Stimulated activated CD8-positive, alpha-beta memory T cell treated with anti-CD3 and anti-CD28 coated beads, Interleukin-7, amount 100 ng/mL, for 4 hours (primary cell): ENCODE measurements around the gene SLC16A6.
"Not testable (repeated sequence)": the region's sequence is repeated elsewhere in the genome, so short reads cannot be mapped to it uniquely, and the experiment has no call there.

ENCODE experiments used
- DNase-seq, 2 donors: peaks; one replicate each; pipeline ENCODE4 v3.0.0-alpha.2; 2020; ENCODE audit warnings: low read depth in 2 of 2

Gene SLC16A6, protein sequence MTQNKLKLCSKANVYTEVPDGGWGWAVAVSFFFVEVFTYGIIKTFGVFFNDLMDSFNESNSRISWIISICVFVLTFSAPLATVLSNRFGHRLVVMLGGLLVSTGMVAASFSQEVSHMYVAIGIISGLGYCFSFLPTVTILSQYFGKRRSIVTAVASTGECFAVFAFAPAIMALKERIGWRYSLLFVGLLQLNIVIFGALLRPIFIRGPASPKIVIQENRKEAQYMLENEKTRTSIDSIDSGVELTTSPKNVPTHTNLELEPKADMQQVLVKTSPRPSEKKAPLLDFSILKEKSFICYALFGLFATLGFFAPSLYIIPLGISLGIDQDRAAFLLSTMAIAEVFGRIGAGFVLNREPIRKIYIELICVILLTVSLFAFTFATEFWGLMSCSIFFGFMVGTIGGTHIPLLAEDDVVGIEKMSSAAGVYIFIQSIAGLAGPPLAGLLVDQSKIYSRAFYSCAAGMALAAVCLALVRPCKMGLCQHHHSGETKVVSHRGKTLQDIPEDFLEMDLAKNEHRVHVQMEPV

DNA sequence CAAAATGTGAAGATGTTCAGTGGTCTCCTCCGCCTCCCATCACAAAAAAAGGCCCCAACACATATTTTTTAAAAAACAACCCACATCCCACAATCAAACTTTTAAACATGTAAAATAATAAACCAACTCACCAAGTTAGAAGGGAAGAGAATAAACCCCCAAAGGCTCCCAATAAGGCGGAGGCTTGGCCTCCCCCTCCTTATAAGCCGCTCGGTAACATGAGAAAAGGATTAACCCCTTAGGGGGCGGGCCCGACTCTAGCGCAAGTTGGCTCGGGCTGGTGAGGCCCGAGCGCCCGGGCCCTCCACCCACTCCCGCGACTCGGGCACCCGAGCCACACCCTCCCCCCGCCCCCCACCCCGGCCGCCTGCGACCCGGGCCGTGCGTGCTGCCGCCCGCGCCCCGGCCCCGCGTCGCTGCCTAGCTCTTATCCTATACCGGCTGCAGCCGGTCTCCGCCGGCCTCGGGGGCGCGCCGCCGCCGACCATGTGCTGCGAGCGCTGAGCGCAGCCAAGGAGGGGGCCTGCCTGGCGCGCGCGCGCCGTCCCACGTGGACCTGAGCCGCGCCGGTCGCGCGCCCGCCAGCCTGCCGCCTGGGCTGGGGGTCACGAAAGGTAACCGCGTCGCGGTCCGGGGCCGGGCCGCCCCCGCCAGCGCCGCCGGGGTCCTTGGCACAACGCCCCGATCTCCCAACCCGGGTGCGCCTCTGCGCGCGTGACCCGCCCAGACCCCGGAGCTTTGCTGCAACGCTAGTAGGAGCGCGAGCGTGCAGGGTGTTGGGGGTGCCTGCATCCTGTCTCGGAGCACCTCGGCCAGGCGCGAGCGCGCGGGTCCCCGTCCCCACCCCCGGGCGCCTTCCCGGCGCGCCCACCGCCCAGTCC lies at the start of gene SLC16A6, which contains the start of gene ARSG:
SLC16A6 (minus strand) TSS at position 173 of the 881 bp plus-strand sequence. CDS start 12,807 bp downstream, outside the sequence.
ARSG (plus strand) TSS at position 541 of the 881 bp plus-strand sequence. CDS start 15,999 bp downstream, outside the sequence.
- DNase-seq = peak; percentile 53 to 82

DNA sequence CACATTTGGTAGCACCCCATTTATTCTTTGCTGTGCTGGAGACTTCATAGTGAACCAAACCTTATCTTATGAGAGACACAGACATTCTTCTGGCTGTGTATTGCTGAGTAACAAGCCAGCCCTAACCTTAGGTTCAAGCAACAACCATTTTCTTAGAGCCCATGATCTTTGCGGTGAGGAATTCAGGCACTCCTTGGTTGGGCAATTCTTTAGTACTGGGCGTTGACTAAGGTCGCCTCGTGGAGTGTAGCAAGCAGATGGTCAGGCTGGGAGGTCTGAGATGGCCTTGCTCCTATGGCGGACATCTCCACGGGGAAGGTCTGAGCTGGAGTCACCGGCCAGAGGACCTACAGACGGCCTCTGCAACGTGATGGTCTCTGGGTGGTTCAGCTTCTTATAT lies 43.5 kb upstream of the SLC16A6 start:
- DNase-seq = no peak

DNA sequence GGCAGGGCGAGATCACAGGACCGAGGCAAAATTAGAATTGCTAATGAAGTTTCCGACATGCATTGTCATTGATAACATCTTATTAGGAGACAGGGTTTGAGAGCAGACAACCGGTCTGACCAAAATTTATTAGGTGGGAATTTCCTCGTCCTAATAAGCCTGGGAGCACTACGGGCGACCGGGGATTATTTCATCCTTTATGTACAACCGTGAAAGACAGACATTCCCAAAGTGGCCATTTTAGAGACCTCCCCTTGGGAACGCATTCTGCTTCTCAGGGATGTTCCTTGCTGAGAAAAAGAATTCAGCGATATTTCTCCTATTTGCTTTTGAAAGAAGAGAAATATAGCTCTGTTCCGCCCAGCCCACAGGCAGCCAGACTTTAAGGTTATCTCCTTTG lies 41.0 kb upstream of the SLC16A6 start:
- not testable (repeated sequence) for DNase-seq

DNA sequence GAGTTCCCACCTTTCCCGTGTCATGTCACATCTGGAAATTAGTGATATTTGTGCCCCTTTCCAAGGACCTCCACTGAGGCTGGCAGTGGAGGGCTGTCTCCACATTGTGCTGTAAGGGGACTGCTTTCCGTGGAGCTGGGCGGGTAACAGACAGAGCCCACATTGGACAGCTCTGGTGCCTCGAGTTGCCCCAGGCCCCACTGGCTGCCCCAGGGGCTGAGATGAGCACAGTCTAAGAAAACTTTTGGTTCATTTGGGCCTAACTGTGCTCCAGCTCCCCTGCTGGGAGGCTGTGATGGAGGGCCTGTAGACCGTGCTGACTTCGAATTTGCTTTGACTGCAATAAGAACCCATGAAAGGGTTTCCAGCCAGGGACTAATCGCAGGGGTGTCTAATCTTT lies 38.4 kb upstream of the SLC16A6 start:
- no peak for DNase-seq

DNA sequence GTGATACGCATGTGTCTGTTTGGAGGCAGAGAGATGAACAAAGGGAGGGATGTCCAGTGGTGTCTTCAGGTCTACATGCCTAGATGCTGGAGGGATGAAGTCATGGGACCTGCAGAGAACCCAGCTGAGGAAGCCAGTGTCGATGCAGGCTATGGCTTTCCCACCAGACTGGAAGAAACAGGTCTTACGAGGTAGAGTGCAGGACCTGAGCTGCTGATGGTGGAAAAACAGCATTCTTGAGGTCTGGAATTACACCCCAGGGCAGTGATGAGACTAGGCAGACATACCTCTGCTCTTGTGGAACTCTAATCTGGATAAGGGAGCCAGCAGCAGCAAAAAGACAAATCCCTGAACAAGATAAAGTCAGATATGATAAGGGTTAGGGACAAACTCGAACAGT lies 37.7 kb upstream of the SLC16A6 start:
- no peak for DNase-seq

DNA sequence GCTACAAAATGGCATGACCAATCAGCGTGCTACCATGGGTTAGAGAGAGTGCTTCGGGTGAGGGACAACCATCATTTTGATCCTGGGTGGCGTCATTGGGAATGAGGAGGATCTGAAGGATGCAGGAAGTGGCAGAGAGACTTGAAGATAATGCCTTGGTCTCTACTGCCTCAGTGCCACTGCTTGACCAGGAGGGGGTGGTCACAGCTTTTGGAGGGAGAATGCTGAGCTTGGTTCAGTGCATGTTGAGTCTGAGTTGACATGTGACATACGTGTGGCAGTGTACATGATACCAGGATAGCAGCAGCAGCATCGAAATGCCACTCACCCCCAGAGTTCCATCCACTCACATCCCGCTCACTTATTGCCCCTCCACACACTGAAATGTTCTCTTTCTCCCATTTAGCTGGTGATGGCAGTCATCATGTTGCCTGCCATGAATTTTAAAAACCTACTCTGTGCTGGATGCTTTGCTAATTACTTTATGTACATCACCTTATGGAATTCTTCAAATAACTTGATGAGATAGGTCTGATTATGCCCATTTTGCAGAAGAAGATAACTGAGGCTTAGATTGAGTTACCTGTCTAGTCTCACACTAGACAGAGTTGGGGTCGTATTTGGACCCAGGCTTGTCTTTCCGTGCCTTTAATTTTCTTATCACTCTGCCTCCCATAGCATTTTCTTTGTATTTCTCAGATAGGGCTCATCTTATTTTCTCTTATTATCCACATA lies 37.1 kb upstream of the SLC16A6 start:
- DNase-seq = no peak

DNA sequence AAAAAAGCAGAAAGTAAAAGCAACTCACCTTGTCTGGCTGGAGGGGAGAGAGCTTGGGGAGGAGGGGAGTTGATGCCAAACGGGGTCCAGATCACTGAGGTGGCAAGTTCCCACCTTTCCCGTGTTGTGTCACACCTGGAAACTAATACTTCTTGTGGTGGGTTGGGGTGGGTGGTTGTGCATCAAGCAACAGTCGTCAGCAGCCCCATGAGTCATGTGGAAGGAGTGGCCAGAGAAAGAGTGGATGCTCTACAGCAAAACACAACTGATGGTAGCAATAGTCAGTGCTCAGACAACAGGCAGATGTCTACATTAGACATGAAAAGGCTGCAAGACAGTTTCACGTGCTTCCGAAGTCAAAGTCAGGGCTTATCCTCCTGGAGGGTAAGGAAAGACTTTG lies 35.8 kb upstream of the SLC16A6 start:
- peak in 1 of 2 donors; percentile 13 for DNase-seq

DNA sequence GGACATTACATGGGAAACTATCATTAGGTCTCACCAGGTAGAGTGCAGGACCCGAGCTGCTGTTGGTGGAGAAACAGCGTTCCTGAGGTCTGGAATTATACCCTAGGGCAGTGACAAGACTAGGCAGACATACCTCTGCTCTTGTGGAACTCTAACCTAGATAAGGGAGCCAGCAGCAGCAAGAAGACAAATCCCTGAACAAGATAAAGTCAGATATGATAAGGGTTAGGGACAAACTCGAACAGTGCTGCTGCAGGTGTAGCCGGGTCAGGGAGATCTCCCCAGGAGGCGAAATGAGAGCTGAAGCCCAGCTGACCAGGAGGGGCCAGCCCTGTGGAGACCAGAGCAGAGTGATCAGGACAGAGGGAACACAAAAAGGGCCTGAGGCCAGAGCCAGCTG lies 35.0 kb upstream of the SLC16A6 start:
- DNase-seq = no peak

DNA sequence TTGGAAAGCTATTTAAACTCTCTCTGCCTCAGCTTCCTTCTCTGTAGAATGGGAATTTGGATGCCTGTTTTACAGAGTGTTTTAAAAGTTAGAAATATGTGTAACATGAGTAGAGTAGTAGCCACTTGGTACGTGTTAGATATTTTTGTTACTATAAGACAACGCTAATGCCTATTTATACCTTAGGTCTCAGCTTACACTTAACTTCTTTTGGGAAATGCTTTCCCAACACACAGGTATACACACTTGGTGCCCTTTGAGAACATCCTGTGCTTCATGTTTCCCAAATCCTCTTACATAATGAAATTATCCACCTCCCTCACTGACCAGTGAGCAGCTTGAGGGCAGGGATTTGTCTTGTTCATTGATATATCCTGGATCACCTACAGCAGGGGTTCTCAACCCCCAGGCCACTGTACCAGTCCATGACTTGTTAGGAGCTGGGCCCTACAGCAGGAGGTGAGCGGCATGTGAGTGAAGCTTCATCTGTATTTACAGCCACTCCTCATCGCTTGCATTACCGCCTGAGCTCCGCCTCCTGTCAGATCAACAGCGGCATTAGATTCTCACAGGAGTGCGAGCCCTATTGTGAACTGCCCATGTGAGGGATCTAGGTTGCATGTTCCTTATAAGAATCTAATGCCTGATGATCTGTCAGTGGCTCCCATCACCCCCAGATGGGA lies 33.9 kb upstream of the SLC16A6 start:
- DNase-seq = no peak

DNA sequence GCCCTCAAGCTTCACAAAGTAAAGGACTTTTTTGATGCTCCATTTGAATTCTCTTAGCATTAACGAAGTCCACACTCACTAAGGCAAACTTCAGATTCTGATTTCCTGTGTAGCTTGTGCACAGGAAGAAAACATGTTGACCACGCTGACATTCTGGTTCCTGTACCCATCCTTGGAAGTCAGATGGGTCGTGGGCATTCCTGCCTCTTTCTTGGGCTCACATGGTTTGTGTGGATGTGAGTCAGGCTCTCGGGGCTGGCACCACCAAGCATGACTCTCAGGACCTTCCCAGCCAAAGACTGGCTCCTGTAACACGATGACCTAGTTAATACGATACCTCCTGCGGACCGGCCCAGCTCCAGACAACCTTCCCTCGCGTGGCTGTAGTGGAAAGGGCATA lies 33.2 kb upstream of the SLC16A6 start:
- no peak for DNase-seq

DNA sequence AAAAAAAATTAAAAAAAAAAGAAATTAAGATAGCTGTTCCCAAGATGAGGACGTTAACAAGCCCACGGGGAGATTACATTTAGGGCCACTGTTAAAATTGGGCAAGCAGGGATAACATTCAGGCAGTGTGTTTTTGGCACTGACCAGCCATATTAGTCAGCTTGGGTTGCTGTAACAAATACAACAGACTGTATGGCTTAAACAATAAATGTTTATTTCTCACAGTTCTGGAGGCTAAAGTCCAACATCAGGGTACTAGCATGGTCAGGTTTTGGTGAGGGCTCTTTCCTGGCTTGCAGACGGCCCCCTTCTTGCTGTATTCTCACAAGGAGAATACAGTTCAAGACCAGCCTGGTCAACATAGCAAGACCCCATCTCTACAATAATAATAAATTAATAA lies 31.7 kb upstream of the SLC16A6 start:
- no peak for DNase-seq

DNA sequence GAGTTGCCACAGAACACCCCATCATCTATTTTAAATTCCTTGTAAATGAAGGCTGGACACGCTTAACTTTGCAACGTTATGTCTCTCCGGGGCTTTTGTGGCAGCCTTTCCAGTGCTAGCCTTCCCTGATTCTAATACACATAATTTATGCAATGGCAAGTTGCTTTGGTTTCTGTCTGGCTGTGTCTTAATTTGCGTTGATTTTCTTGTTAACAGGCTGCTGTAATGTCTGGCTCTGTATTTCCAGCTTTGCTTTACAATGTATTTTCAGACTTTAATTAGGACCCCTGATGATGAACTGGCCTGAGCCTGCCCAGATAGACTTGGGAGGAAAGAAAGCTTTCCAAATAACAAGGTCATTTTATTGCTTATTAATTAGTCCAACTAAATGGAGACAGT lies 30.6 kb upstream of the SLC16A6 start:
- DNase-seq = no peak

DNA sequence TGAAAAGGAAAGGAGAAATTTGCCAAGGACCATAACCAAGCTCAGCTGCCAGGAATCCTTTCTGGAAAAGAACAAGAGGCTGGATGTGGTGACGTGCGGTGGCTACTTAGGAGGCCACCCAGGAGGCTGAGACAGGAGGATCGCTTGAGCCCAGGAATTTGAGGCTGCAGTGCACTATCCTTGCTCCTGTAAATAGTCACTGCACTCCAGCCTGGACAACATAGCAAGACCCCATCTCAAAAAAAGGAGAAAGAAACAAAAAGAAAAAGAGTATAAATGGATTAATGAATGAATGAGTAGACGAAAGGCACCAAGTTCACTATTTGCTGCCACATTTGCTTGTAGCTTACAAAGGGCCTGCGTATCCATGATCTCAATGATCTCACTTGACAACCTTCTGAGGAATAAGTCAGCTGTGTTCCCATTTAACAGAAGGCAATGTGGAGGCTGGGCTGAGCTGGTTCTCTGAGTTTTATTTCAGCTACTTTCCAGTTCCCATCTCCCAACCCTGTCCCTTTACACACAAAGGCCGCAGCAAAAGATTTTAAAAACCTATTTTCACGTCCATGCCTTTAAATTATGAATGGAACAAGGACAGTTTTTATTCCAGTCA lies 30.1 kb upstream of the SLC16A6 start:
- DNase-seq = no peak

DNA sequence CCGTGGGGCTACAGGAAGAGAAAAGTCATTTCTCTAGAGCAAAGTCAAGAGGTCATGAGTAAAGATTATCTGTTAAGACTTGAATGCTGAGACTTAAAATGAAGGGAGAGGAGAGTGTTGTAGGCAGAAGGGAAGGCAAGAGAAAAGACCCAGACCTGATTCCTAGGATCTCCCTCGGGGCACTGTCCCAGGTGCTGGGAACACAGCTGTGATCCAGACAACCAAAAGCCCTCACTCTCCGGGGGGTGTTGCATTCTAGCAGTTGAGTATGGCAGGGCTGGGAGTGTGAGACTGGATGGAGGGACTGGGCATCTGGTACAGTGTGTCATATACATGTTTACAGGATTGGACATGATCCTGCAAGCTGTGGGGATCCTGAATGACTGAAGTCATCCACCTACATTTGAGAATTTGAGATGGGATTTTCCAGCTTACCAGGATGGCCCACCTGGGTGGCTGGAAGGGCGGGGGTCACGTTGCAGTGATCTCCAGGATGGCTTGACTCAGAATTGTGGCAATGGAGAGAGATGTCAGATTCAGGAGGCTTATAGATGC lies 29.5 kb upstream of the SLC16A6 start:
- no peak for DNase-seq

DNA sequence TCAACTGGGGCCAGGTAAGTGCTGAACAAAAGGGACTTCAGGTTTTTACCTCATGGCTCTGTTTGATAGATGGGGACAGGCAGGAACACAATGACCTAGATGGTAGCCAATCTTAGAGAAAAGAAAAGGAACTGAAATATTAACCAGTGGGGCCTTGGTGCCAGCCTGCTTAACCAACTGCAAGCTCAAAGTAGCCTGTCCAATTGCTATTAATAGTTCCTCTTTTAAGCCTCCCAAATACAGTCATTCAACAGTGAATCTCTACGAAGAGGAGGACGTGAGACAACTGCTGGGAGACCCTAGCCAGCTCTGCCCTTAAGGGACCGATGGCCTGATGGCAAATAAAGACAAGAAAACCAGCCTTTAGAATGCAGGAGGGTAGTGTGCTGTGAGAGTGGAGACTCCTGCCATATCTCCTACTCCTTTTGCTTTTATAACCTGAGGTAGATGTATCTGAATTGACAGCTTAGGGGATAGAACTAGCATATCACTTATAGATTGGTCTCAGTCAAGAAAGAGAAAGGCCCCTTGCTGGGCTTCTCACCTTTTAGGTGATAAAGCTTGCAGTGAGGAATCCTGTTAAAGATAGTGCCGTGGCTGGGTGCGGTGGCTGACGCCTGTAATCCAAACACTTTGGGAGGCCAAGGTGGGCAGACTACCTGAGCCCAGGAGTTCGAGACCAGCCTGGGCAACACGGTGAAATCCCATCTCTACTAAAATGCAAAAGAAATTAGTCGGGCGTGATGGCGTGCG lies 28.7 kb upstream of the SLC16A6 start:
- no peak for DNase-seq

DNA sequence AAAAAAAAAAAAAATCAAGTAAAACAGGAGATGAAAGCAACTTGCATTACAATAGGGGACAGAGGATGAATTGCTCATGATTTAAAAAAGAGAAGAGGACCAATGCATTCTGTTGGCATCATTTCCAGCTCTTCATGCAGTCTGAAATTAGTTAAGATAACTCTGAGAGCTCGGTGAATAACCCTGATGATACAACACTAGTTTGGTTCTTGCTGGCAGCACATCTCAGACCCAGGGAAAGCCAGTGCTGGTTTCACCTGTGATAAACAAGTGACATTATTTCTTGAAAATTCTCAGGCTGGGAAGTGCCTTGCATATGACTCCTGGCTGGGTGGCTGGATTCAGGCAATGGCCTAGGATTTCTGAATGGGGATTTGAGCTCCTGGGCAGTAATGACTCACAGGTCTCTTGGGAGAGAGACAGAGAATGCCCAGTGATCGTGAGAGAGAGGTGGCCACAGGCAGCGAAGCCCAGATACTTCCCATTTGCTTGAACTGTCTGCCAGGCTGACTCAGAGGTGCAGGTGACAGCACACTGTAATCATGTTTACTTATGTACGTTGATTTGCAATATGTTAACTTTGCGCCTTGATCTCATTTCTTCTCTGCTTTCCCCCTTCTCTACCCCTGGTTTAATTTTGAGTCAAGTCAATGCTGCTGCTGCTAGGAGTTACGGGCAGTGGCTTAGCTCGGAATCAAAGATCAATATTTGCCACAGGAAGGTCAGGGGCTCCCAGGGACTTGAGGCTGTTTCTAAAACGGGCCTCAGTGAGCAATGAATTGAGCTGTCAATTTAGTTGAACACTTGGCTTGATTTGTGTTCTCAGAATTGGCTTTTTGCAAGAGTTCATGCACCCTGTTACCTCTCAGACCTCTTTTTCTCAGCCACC lies 27.4 kb upstream of the SLC16A6 start:
- no peak for DNase-seq

DNA sequence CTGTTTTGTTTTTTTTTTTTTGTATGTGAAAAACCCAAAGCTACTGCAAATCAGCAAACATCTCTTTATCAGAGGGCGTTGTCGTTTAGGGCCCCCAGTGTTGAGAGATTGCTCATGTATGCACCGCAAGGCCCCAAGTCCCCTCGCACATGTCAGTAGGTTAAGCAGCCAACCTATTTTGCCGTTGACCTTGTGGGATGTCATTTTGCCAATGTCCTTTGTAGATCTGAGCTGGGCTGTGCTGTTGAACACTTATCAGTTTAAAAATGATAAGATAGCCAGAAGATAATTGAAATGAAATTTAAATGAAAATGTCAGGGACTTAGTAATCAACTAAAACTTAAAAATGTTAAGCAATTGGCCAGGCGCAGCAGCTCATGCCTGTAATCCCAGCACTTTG lies 26.5 kb upstream of the SLC16A6 start:
- no peak for DNase-seq

DNA sequence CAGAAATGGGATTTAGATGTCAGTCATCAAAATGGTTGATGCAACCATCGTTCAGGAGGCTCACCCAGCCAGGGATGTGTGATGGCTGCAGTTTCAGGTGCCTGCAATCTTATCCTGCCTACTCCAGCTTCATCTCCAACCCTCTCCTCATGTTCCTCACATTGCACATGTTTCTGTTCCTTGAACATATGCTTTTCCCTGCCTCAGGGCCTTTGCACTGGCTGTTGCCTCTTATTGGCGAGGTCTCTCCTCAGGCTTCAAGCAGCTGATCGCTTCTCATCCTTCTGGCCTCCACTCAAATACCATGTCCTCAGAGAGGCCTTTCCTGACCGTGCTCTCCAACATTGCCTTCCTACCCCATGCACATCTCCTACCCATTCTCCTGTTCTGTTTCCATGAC lies 25.0 kb upstream of the SLC16A6 start:
- no peak for DNase-seq
